HG02623 (cell line): ENCODE measurements around the gene ZC3H12D.
"Not testable (repeated sequence)": the region's sequence is repeated elsewhere in the genome, so short reads cannot be mapped to it uniquely, and the experiment has no call there.

Experiments
- ATAC-seq: cut with Tn5 transposase; IDR thresholded peaks from one replicate; pipeline ENCODE4 v1.9.1; 2021; ENCODE audit warnings: moderate library complexity; ENCODE audit not compliant: unreplicated experiment

Gene ZC3H12D

DNA sequence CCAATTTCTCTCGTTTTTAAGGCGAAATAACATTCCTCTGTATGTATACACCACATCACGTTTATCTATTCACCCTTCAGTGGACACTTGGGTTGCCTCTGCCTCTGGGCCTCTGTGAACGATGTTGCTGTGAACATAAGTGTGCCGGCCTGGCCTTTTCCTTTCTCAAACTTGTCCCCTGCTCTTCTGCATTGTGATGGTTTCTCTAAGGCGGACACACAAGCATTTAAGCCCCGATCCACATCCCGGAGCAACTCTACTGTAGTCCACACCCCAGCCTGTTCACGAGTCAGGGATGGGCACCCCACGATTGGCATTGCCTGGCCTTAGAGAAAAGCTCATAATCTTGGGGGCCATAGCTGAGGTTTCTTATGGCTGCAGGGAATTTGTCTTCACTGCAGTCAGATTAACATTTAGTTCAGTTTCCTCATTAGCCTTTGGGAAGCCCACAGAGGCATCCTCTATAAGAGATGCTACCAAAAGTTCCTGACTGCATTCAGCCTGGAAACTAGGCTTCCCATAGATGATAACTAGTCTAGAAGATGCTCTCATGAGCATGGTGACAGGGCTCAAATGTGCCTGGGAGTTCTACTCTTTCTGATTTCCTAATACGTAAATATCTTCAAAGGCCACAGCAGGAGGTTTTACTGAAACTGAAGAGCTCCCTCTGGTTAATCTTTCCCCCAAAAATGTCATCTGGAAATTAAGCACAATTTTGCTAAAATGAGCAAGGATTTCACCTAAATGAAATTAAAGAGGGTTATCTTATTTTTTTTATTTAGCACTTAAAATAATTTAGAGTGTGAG is 762 bp downstream of the ZC3H12D start:
- no peak for ATAC-seq

DNA sequence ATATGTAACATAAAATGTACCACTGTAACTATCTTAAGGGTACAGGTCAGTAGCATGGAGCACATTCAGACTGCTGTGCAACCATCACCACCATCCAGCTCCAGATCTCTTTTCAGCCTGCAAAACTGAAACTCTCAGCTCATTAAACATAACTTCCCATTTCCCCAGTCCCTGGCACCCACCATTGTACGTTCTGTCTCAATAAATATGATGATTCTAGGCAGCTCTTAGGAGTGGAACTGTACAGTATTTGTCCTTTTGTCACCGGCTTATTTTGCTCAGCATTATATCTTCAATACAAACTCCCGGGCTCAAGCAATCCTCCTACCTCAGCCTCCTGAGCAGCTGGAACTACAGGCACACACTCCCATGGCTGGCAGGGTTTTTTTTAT is 1.5 kb downstream of the ZC3H12D start:
- ATAC-seq = no peak

DNA sequence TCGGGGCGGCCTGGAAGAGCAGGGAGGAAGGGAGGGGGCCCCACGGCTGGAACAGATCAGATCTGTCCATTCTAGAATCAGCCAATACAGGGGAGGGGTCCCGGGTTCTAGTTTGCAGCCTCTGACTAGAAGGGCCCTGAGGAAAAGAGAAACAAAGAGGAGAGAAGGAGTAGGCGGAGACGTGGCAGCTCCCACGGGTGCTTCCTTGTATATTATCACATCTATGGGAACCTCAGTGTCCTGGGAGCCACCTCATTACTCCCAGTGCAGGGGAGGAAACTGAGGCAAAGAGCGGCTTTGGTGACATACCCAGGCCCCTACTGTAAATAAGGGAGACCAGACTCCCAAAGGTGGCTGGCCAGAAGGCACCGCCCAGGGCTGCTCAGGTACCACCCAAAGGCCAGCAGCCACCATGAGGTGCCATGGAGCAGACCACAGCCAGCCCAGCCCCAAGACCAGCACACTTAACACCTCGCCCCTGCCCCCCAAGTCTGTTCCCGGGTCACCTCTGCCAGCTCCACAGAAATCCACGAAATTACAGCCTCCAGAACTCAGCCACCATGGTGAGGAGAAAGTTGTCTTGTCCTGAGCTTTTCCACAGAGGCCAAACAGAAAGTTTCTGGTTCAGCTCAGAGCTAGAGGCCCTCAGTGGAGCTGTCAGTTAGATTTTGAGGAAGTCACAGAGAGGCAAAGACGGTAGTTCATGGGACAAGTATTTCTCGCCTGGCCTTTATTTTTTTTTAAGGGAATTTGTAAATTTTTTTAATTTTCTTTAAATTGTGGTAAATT is 2.1 kb downstream of the ZC3H12D start:
- ATAC-seq = no peak

DNA sequence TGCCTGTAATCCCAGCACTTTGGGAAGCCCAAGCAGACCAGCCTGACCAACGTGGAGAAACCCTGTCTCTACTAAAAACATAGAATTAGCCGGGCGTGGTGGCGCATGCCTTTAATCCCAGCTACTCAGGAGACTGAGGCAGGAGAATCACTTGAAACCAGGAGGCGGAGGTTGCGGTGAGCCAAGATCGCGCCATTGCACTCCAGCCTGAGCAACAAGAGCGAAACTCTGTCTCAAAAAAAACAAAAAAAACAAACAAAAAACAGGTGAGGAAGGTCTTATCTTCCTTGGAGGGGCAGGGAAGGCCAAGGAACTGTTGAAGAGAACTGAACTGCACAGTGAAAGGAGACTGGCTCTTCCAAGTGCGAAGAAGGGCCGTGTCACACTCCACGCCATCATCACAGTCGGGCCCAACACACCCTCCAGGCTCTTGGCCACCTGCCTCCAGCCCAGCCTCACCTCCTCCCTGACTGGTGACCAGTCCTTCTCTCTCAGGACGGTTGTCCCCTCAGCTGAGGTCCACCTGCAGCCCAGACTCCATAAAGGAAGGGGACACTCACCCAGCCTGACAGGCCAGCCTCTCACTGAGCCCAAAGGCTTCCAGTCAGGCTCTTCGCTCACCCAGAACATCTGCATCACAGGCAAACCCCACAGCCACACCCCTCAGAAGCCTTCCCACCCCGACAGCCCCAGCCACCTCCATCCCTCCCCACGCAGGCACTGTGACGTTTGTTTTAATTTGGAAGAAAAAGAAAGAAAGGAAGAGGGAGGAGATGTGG is 4.1 kb downstream of the ZC3H12D start:
- no peak for ATAC-seq

DNA sequence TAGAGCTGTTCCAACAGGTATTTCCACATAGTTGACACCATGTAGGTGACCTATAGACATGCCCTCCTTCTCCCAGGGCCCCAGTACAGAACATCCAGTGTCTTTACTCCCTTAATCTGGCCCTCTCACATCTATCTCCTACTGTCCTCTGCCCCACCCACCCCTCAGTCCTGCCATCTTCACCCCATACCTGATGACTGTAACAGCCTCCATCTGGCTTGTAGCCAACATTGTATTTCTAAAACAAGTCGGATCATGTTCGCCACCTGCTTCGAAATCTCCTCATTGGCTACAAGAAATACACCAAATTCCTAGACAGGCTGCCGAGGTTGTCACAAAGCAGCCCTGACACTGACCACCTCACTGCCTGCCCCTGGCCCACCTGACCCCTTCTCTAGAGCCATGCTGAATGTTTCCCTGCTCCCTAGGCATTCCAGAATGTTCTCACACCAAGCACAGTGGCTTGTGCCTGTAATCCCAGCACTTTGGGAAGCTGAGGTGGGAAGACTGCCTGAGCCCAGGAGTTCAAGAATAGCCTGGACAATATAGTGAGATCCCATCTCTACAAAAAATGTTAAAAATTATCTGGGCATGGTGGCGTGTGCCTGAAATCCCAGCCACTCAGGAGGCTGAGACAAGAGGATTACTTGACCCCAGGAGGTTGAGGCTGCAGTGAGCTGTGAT is 6.0 kb downstream of the ZC3H12D start:
- no peak for ATAC-seq

DNA sequence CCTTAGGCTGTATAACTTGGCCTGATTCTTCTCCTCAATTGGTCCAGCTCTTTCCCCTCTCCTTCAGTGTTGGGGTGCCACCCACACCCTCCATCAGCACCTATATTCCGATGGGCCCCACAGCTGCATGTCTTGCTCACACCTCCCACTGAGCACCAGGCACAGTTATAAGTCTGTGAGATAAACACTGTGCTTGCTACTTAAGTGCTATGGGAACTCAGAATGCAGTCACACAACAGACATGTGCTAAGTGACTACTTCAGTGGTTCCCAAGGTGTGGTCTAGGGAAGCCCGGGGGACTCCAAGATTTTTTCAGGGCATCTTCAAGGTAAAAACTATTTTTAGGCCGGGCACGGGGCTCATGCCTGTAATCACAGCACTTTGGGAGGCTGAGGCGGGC is 7.3 kb downstream of the ZC3H12D start:
- ATAC-seq = no peak

DNA sequence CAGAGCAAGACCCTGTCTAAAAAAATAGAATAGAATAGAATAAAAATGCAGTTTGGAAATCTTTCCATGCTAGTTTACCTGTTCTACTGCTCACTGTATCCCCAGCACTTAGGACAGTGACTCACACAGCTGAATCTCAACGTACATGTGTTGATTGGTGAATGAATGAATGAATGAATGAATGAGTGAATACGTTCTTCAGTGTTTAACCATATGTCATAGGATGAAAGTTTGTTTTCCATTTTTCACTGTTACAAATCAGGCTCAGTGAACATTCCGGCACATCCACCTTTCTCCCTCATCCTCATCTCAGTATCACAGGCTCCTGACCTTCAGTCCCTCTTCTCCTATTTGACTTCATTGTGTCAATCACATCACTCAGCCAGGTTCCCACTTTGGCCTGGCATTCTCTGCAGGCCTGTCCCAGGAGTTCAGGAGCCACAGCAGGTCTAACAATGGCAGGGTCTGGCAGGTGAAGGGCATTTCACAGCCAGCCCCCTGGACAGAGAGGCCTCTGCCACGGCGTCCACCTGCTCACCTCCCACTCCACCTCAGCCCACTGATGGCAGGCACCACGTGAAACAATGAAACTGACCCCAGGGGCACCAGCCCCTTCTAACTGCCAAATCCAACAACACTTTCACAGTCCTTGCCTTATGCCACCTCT is 7.9 kb downstream of the ZC3H12D start:
- no peak for ATAC-seq

DNA sequence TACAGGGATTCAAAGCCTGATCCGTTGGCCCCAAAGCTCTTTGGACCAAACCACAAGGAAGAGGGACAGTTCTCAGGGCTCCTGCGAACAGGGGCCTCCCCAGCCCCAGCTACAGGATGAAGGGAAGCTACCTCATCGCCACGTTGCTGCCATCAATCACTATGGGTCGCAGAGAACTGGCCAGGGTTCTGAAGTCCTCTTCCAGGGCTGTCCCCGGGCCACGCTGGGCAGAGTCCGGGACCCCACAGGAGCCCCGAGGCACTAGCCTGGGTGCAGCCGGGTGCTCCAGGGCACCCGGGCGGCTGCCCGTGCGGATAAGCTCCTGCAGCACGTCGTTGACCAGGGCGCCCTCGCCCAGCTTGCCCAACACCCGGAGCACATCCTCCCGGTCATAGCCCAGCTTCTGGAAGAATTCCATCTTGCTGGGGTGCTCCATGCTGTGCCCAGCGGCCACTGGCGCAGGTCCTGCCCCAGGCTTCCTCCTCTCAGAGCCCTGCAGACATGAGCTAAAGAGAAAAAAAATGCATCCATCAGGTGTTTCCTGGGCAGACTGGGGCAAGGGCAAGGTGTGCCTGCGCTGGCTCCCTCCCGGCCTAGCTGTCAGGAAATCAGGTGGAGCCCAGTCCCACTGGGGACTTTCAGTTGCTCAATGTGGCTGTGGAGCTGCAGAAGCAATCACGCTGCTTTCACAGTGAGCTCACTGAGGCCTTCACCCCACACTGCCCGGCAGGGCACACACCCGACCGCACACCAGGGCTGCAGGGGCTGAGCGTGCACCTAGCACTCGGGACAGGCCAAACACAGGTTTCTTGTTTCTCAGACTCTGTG is 10.5 kb downstream of the ZC3H12D start:
- no peak for ATAC-seq

DNA sequence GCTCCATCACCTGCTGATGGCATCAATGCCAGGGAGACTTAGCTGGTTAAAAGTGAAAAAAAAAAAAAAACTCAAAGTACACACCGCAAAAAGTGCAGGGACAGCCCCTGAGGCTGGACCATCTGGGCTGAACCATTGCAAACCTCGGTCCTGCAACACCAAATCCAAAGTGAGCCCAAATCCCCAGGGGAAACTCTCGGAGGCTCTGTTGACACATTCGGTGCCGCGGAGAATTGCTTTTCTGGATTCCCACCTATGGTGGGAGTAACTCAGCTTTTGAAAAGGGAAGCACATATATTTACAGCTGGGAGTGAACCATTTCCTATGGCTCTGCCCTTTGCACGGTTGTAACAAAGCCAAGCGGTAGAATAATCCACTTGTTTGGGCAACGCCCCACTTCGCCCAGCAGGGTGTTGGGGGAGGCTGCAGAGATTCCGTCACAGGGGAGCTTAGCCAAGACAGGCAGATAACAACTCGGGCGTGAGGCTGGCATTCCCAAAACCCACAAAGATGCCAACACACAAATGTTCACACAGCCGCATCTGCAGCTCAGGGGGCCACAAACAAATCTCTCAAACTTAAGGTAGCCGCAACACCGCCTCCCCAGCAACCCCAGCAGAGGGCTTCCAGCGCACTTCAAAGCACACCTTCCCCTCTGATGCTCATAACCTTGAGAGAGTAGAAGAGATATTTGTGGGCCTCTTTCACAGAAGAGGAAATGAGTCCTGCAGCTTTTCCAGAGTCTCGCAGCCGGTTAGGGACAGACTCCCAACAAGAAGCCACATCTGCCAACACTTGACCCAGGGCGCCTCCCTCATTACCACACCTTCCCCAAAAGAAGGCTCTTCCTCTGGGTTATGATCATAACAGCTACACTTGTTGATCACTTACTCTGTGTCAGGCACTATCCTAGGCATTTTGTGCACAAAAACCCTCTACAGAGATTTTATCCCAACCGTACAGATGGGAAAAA is 11.4 kb downstream of the ZC3H12D start:
- no peak for ATAC-seq

DNA sequence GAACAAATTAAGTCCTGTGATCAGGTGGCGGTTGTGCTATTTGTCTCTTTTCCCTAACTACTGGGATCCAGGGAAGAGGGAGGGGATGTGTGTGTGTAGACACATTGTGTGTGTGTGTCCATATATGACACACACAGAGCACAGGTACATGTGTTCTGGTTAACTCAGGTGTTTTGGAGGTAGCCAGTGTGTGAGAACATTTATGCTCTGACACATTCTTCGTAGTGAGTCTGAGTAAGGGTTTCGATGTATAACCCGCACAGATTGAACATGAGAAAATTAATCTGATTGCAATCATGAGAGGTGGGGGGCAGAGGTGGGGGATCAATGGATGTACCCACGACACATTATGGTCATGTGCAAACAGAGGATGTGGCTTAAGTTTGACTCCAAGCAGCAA is 12.6 kb downstream of the ZC3H12D start:
- ATAC-seq = no peak

DNA sequence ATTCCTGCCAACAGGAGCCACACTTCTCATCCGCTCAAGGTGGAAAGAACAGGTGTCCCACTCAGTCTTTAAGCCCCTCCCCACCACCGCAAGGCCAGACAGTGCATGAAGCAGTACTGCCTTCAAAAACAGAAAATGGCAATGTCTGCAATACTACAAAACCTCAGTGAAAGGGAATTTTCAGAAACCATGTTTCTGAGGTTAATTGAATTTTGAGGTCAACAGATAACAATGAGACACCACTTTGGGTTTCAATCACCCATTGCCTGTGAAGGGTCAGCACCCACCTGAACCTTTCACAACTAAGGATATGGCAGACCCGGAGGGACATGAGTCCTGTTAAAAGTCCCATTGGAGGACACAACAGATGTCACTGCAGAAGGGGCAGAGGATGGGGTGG is 13.0 kb downstream of the ZC3H12D start:
- peak; percentile 28 for ATAC-seq

DNA sequence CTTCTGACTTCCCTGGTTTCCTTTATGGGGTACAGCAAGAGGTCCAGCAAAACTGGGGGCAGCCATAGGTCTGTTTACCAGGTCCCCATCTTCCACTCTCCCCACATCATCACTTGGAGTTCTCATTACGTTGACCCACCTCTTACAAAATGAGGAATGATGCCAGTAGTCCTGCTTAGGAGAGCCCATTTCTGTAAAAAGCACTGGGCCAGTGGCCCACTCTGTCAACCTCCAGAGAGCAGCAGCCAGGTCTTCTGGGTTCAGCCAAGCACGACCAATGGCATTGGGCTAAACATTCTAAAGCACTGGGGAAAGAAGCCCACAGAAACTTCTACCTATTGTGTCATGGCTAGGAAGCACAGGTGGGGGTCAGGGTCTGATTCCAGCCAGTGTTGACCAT is 13.9 kb downstream of the ZC3H12D start:
- ATAC-seq = no peak

DNA sequence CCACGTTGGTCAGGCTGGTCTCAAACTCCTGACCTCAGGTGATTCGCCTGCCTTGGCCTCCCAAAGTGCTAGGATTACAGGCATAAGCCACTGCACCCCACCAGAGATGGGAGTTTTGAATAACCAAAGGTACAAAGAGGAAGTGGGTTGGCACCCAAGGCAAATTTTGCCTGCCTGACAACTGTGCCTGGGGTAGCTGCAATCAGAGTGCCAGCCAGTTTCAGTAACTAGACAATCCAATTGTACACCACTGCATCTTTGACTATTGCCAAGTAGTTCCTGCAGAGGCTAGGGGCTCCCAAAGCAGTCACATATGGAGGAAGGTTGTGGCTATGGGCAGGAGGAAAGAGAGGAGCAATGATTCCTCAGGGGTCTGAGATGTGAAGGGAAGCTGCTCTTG is 16.6 kb downstream of the ZC3H12D start:
- ATAC-seq = no peak

DNA sequence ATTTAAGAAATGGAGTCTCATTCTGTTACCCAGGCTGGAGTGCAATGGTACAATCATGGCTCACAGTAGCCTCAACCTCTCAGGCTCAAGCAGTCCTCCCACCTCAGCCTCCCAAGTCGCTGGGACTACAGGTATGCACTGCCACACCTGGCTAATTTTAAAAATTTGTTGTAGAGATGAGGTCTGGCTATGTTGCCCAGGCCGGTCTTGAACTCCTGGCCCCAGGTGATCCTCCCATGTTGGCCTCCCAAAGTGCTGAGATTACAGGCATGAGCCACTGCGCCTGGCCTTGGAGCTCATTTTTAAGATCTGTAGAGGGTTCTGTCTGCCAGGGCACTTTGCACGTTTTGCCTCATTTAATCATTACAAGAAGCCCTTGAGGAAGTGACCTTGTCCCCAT is 17.5 kb downstream of the ZC3H12D start:
- ATAC-seq = no peak

DNA sequence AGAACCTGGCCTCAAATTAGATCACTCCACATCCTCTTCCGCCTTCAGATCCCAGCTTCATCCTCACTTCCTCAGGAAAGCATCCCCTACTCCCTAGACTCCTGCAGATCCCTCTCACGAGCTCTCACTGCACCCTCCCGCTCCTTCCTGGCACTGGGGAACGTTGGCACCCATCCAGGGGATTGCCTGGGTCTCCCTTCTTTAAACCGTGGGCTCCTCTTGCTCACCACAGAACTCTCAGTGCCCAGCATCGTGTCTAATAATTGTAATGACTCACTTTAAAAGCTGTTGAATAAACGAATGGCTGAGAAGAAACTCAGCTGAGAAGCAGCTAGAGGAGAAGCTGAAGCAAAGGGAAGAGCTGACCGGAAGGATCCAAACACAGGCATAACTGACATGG is 20.4 kb downstream of the ZC3H12D start:
- no peak for ATAC-seq

DNA sequence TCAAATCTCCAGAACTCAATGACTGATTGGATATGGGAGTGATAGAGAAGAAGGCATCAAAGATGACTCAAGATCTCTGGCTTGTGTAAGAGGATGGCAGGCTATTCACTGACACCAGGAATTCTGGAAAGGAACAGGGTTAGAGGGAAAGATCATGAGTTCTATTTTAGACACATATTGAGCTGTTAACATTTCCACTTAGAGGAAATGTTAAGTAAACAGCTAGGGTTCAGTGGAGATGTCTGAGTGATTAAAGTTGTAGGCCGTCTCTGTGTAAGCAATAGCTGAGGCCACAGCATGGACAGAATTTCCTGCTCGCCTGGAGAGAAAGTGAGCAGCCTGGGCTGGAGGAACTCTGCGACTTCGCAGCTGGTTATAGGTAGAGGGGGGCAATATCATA is 21.0 kb downstream of the ZC3H12D start:
- no peak for ATAC-seq

DNA sequence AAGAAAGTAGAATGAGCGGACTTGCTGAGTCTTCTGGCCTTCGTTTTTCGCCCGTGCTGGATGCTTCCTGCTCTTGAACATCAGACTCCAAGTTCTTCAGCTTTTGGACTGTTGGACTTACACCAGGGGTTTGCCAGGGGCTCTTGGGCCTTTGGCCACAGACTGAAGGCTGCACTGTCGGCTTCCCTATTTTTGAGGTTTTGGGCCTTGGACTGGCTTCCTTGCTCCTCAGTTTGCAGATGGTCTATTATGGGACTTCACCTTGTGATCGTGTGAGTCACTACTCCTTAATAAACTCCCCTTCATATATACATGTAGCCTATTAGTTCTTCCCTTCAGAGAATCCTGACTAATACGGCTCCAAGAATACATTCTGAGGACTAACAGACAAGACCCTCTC is 22.1 kb downstream of the ZC3H12D start:
- not testable (repeated sequence) for ATAC-seq

DNA sequence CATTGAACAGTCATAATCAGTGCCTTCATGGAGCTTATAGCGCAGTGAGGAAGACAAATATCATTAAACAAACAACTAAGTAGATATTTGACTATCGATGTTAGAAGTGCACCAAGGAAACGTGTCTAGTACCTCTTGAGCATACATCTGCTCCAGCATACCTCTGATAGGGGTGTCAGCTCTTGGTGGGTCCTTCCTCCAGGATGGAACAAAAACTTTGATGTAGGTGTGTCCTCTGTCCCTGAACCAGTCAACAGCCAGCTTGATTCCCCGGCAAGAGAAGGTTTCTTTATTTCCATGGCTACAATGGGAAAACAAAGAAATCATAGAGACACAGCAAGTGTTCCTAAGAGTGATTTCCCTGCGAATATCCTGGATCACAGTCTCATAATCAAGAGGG is 23.1 kb downstream of the ZC3H12D start:
- ATAC-seq = no peak
